GM18520 (cell line): Measurements from ENCODE around the gene NR1I3.
"Not testable (repeated sequence)": the region's sequence is repeated elsewhere in the genome, so short reads cannot be mapped to it uniquely, and the experiment has no call there.

Experiments
- ATAC-seq: cut with Tn5 transposase; IDR thresholded peaks from one replicate; pipeline ENCODE4 v1.9.1; 2021; ENCODE audit not compliant: unreplicated experiment

NR1I3 gene

GRCh38 chr1:161238039-161238473 lies at the start of gene NR1I3:
Gene NR1I3 (minus strand): TSS chr1:161238203. CDS start chr1:161236565, 1,638 bp downstream.
- ATAC-seq, result no peak

DNA sequence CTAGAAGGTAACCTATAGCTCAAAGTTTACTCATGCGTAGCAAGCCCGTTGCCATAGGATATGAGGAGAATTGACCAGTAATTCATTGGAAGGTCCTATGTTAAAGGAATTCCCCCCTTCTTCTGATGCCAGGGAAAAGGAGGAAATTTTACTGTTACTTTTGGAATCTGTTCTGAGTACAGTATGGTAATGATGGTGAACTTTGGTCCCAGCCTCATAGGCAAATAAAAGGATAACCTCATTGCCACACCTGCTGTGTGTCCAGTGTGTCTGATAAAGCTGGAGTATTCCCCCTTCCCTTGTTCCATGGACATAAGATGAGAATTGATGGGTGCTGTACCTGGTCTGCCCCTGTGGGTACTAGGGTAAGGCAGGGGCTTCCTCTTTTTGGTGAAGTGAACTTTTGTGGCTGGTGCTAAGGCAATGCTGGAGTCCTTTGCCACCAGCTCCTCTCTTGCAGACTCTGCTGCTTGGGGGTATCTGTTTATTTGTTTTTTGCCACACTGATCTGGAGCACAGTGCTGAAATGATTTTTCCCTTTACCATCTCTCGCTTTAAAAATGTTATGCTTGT lies 49.6 kb upstream of the NR1I3 start:
- ATAC-seq, result no peak

- ATAC-seq, result no peak
Measured at GRCh38 chr1:161285521-161285920, 47.5 kb upstream of the NR1I3 start.

DNA sequence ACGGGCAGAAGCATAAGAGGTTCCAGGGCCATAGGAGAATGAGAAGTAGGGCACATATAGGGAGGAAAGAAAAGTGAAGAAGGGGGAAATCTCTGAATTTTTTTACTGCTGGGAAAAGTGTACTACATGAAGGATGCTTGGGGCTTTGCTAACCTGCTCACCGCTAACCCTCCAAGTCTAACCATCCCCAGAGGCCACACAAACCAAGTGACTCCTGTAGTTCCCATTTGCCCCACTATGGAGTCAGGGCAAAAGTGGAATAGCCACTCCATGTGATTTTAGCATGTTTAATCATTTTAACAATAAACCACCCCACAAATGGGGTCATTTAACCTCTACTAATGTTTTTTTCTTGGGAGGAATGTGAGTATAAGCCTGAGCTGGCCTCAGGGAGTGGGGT lies 47.1 kb upstream of the NR1I3 start:
- ATAC-seq, result no peak

GRCh38 chr1:161282991-161283390 lies 45.0 kb upstream of the NR1I3 start:
- no peak for ATAC-seq

- ATAC-seq, result no peak
Measured at GRCh38 chr1:161274874-161275273, 36.9 kb upstream of the NR1I3 start.

DNA sequence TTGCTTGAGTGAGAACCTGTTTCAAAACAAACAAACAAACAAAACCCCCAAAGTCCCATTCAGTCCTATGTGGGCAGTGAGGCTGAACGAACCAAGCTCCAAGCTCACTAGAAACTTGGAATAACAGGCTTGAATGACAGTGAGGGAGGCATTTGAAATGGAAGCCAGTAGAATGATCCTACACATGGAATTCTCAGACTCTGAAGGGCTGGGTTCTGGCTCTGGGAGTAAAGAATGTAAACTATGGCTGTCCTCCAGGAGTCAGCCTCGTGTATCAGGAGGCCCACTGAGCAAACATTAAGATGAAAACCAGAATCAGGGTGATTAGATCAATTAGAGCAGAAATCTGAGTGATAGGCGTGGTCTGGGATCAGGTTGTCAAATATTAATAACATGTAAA lies 35.4 kb upstream of the NR1I3 start:
- ATAC-seq, result no peak

DNA sequence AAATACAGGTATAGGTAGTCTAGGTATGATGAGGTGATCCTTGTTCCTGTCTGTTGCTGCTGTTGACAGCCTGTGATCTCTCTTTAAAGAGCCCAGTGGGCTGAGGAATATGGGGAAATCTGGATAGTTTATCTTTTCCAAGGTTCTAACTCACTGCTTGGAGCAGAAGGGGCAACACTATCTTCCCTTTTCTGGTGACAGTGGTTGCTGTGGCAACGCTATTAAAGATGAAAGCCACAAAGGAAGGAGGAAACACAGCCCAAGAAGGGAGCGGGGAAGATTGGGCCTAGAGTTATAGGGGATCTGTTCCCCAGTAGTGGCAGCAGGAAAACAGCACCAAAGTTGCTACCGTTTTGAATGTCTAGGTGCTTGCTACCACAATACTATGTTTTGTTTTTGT lies 29.3 kb upstream of the NR1I3 start:
- ATAC-seq, result no peak

GRCh38 chr1:161266836-161267235 lies 28.8 kb upstream of the NR1I3 start:
- no peak for ATAC-seq

DNA sequence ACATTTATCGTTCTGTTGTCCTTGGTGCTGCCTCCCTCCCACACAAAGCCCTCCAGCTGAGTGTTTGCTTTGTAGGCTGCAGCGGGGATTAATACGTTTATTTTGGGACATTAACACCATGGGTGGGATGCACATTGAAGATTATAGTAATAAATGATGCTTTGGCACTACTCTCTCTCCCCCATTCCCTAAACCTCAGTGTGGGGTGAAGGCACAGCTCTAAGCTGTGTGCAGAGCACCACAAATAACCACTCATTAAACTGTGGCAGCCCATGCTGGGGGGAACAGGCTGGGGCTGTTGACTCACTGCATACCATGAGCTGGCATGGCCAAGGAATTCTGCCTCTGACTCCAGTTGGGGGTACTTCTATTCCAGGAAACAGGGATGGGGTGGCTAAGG lies 28.2 kb upstream of the NR1I3 start:
- ATAC-seq, result no peak

GRCh38 chr1:161265305-161265704 lies 27.3 kb upstream of the NR1I3 start:
- ATAC-seq, result no peak

DNA sequence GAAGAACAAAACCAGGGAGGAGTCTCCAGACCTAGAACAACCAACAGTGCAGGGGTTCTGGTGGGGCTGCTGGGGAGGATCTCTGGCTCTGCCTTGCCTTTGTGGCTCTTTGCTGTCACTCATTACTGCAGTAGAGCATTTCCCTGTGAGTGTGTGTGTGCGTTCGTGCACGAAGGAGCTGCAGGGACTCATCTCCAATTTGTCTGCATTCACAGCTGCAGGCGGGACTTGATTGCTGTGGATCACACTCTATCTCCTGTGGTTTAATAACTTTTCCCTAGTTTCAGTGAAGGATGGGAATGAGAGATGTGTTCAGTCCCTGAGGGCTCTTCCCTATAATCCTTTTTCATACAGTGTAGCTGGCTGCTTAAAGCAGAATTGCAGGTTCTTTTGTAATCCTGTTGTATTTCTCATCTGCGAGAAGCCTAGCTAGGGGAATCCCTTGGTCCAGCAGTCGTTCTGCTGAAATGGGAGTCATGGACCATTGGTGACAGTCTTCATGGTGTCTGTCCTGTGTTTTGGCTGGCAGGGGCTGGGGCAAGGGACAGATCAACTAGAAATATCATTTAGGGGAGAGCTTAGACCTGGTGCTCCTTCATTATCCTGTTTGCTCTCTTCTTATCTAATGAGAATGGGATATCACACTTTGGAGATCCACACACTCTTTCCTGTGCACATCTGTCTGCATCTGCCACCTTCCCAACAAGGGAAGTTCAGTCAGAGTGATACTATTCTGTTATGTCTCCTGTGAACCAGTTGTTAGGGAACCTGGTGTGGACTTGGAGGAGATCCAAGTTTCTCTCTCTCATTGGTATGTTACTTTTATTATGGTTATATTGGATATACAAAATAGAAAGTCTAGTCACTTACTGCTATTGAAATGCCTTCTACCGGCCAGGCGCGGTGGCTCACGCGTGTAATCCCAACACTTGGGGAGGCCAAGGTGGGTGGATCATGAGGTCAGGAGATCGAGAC lies 23.5 kb upstream of the NR1I3 start:
- ATAC-seq, result no peak

GRCh38 chr1:161260376-161261260 lies 22.6 kb upstream of the NR1I3 start:
- ATAC-seq, result no peak

GRCh38 chr1:161259765-161260164 lies 21.8 kb upstream of the NR1I3 start:
- no peak for ATAC-seq

- ATAC-seq, result no peak
Measured at GRCh38 chr1:161259345-161259702, 21.3 kb upstream of the NR1I3 start.

DNA sequence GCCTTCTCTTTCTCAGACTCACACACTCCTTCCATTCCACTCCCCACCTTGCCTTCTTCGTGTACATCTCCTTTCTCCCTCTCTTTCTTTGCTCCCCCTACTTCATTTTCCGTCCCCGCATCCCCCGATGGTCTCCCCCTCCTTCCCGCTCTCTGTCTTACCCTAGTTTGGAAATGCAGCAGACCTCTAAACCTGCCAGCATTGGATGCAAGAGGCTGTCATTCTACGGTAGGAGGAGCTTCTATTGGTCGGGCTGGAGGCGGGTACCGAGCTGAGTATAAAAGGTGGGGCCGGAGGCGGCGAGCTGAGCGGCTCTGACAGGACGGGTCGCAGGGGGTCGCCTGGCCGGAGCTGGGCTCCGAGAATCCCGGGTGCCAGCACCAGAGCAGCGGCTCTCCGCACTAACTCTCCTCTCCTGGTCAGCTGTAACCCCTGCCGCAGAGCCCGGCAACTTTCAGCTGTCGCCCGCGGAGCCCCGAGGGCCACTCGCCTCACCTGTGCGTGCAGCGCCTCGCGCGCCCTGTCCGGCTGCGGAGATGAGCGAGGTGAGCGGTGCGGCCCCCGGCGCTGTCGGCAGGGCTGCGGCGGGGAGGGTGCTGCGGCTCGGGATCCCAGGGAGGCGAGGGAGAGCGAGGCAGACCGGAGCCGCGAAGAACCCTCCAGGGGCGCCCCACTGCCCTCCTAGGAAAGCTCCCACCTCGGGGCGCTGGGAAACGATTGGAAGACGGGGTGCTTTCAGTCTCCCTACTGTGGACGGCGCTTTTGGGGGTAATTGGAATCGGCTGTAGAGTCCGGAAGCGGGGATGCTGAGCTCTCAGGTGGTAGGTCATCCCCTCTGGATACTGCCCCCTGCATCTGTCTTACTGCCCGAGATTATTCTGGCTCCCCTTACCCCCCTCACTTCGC lies 20.7 kb upstream of the NR1I3 start, which contains the start of gene PCP4L1:
PCP4L1 (plus strand) TSS at position 307 of the 906 bp plus-strand sequence; CDS start at position 537, 230 bp downstream.
- no peak for ATAC-seq

DNA sequence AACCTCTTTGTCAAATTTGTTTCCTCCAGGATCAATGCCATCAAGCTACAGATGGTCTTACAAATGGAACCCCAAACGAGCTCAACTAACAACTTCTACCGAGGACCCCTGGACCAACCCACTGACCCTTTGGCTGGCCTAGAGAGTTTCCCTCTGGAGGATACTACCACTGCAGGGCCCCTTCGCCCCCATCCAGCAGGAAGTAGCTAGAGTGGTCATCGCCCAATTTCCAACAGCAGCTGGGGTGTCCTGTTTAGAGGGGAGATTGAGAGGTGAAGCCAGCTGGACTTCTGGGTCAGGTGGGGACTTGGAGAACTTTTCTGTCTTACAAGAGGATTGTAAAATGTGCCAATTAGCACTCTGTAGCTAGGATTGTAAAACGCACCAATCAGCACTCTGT lies 19.1 kb upstream of the NR1I3 start:
- not testable (repeated sequence) for ATAC-seq

DNA sequence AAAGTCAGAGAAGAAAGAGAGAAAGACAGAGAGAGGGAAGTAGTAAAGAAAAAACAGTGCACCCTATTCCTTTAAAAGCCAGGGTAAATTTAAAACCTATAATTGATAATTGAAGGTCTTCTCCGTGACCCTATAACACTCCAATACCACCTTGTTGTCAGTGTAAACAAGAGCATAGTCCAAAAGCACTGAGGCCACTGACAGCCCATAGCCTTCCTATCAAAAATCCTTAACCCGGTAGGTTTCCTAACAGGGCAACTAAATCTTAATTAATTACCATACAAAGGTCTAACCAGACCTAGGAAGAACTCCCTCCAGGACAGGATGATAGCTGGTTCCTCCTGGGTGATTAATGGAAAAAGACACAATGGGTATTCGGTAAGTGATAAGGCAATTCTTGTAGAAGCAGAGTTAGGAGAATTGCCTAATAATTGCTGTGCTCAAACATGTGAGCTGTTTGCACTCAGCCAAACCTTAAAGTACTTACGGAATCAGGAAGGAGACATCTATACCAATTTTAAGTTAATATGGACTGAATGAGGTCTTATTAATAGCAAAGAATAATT lies 18.0 kb upstream of the NR1I3 start:
- ATAC-seq, result not testable (repeated sequence)

DNA sequence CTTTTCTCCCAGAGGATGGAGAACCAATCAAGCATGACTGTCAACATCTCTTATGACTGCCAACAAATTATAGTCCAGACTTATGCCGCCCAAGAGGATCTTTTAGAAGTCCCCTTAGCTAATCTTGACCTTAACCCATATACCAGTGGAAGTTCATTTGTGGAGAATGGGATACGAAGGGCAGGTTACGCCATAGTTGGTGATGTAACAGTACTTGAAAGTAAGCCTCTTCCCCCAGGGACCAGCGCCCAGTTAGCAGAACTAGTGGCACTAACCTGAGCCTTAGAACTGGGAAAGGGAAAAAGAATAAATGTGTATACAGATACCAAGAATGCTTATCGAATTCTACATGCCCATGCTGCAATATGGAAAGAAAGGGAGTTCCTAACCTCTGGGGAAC lies 17.3 kb upstream of the NR1I3 start:
- ATAC-seq, result not testable (repeated sequence)

DNA sequence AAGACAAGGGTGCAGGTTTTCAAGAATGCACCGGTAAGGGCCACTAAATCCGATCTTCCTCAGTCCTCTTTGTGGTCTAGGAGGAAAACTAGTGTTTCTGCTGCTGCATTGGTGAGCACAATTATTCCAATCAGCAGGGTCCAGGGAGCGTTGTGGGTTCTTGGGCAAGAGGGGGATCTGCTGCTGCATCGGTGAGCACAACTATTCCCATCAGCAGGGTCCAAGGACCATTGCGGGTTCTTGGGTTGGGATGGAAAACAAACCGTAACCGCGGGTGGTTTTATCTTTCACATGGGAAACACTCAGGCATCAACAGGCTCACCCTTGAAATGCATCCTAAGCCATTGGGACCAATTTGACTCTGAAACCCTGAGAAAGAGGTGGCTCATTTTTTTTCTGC lies 13.6 kb upstream of the NR1I3 start:
- ATAC-seq, result no peak
